Vagina (tissue), 2 donors: ENCODE data around the gene SH3TC2.

ENCODE experiments used
- CTCF ChIP-seq, 3 experiments: fragments of 450-650 bp in 2 of 3; fragments of 200-600 bp in 1 of 3; sonication (generic) in 1 of 3; IDR thresholded peaks; one replicate each; pipeline ENCODE4 v1.5.1; 2017 to 2019; ENCODE audit warnings: antibody characterized with exemption in 3 of 3, mild to moderate bottlenecking in 2 of 3, moderate library complexity in 2 of 3
- POLR2A ChIP-seq, 2 donors: fragments of 450-650 bp; IDR thresholded peaks; one replicate each; pipeline ENCODE4 v1.6.1; 2017; ENCODE audit warnings: antibody characterized with exemption in 2 of 2, mild to moderate bottlenecking in 2 of 2, moderate library complexity in 2 of 2
- POLR2AphosphoS5 ChIP-seq, 2 donors: sonication (generic); formaldehyde crosslinking; IDR thresholded peaks; one replicate each; pipeline ENCODE4 v1.9.0; 2017; ENCODE audit warnings: antibody characterized with exemption in 2 of 2, mild to moderate bottlenecking in 2 of 2, low read depth in 1 of 2; ENCODE audit not compliant: insufficient read depth in 1 of 2

- TF ChIP-seq CTCF (IDR thresholded peaks at IDR 0.05): no peak
- TF ChIP-seq POLR2AphosphoS5 (IDR thresholded peaks at IDR 0.05; ENCODE audit: insufficient read depth in 1 of 2, low read depth in 1 of 2): no peak
- TF ChIP-seq POLR2A (IDR thresholded peaks at IDR 0.05): no peak
Observed at GRCh38 chr5:148970876-148971275, 92.0 kb downstream of the SH3TC2 start.
